Measurements from ENCODE around the gene SERPINE1.

Gene SERPINE1

DNA sequence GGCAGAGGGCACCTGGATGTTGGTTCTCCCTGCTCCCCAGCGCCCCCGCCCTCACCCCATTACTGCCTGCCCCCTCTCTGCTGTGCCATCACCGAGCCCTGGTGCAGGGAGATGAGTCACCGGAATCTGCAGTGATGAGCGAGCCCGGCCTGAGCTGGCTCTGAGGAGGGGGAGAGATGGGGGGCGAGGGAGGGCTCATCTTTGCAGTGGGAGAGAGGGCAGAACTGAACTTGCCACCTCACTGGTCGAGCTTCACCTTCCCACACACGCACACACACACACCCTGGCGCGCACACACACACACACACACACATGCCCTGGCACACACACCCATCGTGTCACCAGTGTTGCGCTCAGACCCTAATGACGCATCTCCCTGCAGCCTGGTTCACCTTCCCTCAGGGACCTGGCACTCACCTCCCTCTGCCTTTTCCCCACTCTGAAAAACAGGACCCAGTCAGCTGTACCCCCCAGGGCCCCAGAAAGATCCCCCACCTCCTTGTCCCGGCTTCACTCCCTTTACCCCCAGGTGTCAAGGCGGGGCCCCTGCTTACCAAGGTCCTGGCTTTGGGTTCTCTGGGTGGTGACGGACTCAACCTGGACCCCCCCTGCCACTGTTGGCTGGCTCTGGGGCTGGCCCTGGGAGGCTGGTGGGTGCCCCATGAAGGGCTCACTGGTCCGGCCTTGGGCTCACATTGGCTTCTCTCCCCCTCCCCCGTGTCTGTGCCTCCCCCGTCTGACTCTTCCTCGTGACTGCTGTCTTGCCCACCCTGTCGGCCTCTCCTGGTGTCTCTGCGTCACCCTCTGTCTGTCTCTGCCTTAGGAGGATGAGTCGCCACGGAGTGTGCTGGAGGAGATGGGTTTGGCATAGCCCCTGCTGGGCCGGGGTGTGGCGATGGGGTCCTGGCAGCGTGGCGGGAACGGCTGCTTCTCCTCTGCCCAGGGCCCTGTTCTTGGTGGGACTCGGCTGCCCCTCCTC lies 33.1 kb downstream of the SERPINE1 start:
- no peak overlapping the region for H3K4me3 ChIP-seq (ENCODE audit: control insufficient read depth, low read depth, low read length)
- TF ChIP-seq, protein P1, sequence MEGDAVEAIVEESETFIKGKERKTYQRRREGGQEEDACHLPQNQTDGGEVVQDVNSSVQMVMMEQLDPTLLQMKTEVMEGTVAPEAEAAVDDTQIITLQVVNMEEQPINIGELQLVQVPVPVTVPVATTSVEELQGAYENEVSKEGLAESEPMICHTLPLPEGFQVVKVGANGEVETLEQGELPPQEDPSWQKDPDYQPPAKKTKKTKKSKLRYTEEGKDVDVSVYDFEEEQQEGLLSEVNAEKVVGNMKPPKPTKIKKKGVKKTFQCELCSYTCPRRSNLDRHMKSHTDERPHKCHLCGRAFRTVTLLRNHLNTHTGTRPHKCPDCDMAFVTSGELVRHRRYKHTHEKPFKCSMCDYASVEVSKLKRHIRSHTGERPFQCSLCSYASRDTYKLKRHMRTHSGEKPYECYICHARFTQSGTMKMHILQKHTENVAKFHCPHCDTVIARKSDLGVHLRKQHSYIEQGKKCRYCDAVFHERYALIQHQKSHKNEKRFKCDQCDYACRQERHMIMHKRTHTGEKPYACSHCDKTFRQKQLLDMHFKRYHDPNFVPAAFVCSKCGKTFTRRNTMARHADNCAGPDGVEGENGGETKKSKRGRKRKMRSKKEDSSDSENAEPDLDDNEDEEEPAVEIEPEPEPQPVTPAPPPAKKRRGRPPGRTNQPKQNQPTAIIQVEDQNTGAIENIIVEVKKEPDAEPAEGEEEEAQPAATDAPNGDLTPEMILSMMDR (IDR thresholded peaks at IDR 0.05; ENCODE audit: control insufficient read depth, insufficient read depth, low read depth, low read length, missing control alignments) = no peak
- DNase-seq (ENCODE audit: low read depth) = no peak

GRCh38 chr7:101160910-101161309 lies 34.0 kb downstream of the SERPINE1 start:
- TF ChIP-seq, protein P1 (IDR thresholded peaks at IDR 0.05; ENCODE audit: control insufficient read depth, insufficient read depth, low read depth, low read length, missing control alignments) = no peak
- DNase-seq (ENCODE audit: low read depth) = no peak
- no peak overlapping the region for H3K4me3 ChIP-seq (ENCODE audit: control insufficient read depth, low read depth, low read length)

DNA sequence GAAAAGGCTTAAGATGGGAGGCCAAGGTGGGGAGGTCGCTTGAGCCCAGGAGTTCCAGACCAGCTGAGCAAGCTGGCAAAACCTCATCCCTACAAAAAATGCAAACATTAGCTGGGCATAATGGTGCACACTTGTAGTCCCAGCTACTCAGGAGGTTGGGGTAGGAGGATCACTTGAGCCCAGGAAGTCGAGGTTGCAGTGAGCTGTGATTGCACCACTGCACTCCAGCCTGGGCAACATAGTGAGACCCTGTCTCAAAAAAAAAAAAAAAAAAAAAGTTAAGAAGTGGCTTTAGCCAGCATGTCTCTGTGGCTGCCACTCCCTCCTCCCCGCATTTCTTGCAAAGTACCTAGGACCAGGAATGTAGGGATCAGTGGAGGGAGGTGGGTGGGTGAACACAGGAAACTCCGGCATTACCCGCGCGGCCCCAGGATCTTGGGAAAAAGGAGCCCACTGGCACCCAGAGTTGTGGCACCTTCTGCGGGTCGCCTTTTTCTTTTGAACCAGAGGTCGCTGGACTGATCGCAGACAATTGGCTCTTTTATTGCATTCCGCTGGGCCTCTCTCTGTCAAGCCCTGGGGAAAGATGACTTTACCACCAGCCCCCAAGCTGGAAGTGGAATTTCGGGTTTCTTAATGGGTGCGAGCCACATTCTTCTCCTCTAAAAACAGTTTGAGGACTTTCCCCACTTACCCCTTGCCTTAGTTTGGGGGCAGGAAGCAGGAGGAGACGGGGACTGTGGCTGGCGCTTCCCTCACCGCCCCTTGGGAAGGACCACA lies 35.0 kb downstream of the SERPINE1 start:
- TF ChIP-seq, protein P1 (IDR thresholded peaks at IDR 0.05; ENCODE audit: control insufficient read depth, insufficient read depth, low read depth, low read length, missing control alignments) = no peak
- no peak for DNase-seq (ENCODE audit: low read depth)
- H3K4me3 ChIP-seq (ENCODE audit: control insufficient read depth, low read depth, low read length) = no peak overlapping the region

GRCh38 chr7:101162551-101163278 lies 35.8 kb downstream of the SERPINE1 start:
- TF ChIP-seq, protein P1 (IDR thresholded peaks at IDR 0.05; ENCODE audit: control insufficient read depth, insufficient read depth, low read depth, low read length, missing control alignments) = no peak
- DNase-seq (ENCODE audit: low read depth) = no peak
- peak overlapping the region; percentile 19 for H3K4me3 ChIP-seq (ENCODE audit: control insufficient read depth, low read depth, low read length)

DNA sequence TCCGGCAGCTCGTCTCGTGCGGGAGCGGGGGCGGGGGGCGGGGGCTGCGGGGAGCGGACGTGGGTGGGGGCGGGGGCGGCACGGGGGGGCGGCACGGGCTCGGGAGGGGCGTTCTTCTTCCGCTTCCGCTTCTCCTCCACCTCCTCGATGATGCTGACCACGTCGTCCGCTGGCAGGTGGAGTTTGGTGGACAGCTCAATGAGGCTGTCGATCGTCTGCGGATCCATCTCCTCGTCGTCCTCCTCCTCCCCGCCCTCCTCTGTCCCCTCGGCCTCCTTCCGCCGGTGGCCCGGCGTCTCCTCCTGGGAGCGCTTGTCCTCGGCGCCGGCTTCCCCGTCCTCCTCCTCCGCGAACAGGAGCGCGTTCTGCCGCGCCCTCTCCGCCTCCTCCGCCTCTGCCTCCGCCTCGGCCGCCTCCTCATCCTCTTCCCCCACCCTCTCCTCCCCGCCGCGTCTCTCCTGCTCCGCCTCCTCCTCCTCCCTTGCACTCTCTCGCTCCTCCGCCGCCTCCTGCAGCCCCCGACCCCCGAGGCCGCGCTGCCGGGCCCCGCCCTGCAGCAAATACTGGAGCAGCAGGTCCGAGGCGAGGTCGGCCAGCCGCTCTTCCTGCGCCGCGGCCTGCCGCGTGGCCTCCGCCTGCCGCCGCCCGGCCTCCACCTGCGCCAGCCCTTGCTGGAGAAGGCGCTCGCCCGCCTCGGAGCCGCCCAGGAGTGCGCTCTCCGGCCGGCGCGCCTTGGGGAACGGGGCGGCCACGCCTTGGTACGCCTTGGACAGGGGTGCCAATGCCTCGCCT lies 36.6 kb downstream of the SERPINE1 start:
- no peak for DNase-seq (ENCODE audit: low read depth)
- peak overlapping the region; percentile 42 for H3K4me3 ChIP-seq (ENCODE audit: control insufficient read depth, low read depth, low read length)
- TF ChIP-seq, protein P1 (IDR thresholded peaks at IDR 0.05; ENCODE audit: control insufficient read depth, insufficient read depth, low read depth, low read length, missing control alignments) = no peak

Data from AG09309 (cell line).